B cell (primary cell): ENCODE results near the gene CDH7.

Experiments
- EZH2 ChIP-seq: IDR thresholded peaks from 2 replicates; pipeline ENCODE4 v1.6.1; 2012; ENCODE audit warnings: borderline replicate concordance, low read depth, mild to moderate bottlenecking, moderate library complexity, low read length; ENCODE audit not compliant: insufficient read depth, poor library complexity, severe bottlenecking
- TF ChIP-seq, protein P1 (sequence below): fragments of 200-600 bp; IDR thresholded peaks from one replicate; pipeline ENCODE4 v1.8.0; 2022; ENCODE audit warnings: antibody characterized with exemption, mild to moderate bottlenecking

DNA sequence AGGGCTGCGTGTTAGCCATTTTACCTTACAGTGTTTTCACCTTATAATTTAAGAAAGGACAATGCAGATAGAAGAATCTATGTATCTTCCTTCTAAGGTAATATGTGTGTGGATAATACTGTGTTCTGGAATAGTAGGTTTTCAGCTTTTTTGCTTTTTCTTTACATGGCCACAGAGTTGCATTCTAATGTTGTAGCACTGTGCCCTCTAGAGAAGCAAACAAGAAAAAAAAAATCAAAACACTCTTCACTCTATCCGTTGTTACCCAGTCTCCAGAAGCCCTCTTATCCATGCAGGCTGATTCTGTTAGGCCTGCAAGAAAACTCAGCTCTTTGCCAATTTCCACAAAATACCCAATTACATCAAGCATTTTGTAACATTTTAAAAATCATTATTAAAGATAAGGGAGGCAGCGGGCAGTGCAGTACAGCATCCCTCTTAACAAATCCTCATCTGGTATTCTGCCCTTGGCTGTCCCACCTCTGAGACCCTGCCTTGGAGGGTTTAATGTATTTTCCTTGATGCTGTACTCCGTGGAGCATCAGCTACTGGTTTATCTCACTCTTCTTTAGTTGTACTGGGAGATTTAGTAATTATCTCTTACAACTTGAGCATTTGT, 41.8 kb downstream of the CDH7 start:
- TF ChIP-seq, protein P1, sequence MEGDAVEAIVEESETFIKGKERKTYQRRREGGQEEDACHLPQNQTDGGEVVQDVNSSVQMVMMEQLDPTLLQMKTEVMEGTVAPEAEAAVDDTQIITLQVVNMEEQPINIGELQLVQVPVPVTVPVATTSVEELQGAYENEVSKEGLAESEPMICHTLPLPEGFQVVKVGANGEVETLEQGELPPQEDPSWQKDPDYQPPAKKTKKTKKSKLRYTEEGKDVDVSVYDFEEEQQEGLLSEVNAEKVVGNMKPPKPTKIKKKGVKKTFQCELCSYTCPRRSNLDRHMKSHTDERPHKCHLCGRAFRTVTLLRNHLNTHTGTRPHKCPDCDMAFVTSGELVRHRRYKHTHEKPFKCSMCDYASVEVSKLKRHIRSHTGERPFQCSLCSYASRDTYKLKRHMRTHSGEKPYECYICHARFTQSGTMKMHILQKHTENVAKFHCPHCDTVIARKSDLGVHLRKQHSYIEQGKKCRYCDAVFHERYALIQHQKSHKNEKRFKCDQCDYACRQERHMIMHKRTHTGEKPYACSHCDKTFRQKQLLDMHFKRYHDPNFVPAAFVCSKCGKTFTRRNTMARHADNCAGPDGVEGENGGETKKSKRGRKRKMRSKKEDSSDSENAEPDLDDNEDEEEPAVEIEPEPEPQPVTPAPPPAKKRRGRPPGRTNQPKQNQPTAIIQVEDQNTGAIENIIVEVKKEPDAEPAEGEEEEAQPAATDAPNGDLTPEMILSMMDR = no peak
- TF ChIP-seq EZH2 = no peak
